NCI-H2227 treated with DMSO at 0.1 percent for 48 hours (cell line): ENCODE data around the gene CACNA1C.

Experiments
- DNase-seq: peaks from one replicate; lab custom pipeline; 2025; lab: John Stamatoyannopoulos, UW

CACNA1C gene

DNA sequence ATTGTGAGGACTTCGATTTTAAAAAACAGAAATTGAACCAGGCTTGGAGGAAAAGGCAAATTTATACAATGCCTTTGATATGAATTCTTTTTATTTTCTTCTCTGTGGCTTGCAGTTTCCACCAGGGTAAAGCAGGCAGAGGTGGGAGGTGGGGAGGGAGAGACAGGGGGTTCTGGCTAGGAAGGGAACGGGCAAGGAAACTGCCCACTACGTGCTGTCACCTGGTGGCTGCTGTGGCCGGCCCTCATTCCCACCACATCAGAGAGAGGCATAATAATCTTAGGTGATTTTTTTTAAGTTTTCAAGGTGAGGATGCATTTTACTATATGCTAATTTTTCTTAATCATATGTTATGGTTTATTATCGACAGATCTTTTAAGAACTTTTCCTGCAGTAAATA lies 145.8 kb downstream of the CACNA1C start:
- no peak for DNase-seq

DNA sequence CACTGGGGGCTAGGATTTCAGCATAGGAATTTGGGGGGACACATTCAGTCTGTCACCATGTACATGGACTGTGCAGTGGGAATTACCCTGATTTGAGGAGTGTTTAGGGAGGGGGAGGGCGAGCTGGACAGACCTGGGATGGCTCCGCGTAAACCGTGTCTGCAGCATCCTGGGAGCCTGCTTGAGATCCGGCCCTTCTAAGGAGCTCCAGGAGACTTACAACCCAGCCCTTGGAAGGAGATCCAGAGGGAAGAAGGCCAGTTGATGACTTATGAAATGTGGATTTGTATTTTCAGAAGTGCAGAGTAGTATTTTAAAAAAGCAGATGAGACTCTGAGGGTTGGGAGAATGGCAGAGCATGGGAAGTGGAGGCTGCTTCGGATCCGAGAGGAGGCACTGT lies 153.2 kb downstream of the CACNA1C start:
- DNase-seq: no peak

DNA sequence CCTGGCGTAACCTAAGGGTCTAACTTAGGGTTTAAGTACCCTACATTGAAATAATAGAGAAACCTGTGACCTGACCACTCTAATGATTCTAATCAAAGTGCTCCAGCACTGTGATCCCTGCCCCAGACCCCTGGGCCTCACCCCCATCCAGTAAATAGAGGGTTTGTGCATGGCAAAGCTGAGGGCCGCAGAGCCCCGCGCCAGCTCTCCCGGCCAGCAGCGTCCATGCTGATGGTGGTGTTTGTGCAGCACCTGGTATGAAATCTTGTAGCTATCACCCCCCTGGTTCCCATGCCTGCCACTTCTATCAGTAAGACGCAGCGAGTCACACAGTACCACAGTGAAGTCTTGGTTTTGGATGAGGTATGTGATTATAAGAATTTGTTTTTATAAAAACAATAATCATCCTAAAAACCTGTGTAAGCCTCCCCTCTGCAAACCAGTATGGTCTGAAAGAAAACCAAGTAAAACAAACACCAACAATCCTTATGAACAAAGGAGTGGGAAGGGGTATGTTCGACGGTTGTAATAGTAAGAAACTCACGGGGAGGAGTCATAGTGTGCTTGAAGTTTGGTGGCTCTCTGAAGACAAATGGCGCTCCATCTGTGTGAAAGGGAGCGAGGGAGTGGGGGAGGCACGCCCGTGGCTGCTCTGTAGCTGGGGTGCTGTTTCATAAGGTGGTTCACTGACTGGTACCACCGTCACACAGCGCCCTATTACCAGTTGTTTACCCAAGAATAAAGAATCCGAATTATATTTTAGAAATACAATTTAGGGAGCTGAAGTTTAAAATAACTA lies 156.2 kb downstream of the CACNA1C start:
- DNase-seq: no peak

DNA sequence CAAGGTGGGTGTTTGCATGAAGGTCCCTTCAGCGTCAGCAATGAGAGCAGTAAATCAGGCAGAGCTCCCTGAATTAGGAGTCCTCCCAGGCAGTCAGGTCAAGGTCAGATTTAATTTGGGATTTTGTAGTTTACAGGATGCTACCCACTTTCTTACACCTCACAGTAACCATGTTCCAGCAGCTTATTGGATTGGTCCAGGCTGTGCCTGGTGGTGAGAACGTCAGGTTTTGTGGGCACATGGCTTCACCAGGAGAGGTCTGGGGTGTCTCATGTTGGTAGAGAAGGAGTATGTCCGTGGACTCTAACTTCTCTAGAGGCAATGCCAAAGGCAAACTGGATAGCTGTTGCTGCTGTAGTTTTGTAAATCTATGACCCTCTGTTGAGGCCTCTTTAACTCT lies 158.3 kb downstream of the CACNA1C start:
- no peak for DNase-seq

DNA sequence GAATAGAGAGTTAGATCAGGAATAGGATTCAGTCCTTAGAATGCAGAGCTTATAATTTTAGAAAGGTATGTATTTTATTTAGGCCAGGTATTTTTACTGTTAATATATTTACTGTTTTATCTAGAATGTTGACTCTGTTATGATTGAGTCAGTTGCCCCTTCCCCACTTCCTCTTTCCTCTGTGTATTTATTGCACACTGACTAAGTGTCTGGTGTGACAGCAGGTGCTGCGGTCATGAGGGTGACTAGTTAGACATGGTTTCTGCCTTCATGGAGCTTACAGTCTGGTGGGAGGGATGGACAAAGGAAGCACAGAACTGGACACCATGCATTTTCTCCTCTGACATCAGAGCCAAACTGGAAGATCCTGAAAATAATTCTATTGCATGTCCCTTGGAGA lies 159.8 kb downstream of the CACNA1C start:
- no peak for DNase-seq

DNA sequence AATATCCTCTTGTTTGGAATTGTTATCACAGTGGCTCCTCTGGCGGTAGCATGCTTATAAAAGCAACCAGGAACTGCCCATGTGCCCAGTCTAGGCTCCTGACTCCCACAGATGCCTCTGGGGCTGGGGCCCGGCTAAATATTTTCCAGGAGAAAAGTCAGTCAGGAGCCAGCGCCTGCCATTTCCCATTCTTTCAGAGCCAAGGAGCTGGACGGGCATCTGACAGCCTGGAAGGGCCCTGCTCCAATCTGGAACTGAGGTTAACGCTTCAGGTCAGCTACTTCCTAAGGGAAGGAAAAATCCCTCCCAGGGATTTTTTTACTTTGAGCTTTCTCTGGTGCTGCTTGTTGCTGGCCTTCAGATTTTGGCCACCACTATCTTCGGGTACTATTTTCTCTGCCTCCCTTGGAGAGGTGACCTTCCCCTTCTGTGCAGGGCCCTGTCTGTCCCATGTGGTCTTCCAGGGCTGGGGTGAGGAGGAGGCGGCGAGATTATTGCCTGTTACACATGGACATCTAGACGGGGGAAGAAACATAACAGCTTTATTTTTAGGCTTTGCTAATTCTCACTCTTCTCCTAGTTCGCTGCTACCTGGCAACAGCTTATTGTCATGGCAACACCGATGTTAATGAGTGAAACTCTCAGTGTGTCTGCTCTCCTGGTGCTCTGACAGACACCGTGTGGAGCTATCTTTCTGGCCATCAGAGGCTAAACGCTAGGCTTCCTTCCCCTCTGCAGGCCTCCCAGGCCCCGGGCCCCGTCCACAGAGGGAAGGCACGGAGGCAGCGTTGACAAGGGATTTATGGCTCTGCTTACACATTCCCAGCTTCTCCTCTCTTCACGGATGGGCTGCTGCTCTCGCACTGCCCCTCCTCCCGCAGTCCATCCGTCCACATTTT lies 160.4 kb downstream of the CACNA1C start:
- DNase-seq: peak; percentile 53

DNA sequence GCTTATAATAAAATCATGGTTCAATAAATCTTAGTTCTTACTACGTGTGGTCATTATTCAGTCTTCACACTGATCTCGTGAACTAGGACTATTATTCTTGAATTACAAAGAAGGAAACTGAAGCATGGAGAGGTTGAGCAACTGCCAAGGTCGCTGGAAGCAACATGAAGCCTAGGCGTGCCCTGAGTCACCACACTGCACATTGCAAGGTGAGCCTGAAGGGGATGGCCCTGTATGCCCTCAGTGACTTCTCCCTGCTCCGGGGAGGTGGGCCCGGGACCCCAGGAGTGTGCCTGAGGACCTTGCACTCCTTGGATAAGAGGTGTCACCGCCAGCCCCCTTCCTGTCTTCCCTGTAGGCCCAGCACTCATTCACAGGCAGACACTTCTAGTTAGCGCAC lies 161.6 kb downstream of the CACNA1C start:
- no peak for DNase-seq

DNA sequence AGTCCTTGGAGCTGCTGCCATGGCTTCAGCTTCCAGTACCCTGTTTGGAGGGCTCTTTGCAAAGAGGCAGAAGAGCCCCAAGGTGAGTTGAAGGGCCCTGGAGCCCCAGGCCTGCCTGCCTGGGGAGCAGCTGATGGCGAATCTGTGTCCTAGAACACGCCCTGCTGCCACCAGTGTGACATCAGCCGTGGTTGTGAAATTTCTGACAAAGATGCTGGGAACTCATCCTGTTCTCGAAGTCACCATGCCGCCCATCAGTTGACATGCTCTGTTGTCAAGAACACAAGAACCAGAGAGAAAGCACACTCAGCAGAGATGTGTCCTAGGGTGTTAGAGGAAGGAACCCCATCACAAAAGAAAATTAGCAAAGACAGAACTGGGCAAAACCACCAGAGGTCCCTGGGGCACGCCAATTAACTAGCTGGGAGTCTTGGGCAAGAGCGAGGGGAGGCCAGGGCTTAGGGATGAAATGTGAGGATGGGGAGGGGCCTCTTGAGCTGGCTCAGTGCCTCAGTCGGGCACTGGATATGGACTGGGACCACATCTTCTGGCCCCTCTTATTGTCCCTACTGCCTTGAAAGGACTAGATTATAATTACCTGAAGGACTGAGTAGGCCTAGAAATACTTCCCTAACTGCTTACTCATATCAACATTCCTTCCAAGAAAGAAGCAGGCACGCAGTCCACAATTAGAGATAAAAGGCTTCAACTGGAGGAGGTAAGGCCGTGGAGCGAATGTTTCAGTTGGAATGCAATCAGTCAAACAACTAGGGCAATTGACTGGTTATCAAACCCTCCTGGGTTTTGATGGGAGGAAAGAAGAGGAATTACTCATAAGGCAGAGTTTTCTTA lies 163.1 kb downstream of the CACNA1C start:
- no peak for DNase-seq

DNA sequence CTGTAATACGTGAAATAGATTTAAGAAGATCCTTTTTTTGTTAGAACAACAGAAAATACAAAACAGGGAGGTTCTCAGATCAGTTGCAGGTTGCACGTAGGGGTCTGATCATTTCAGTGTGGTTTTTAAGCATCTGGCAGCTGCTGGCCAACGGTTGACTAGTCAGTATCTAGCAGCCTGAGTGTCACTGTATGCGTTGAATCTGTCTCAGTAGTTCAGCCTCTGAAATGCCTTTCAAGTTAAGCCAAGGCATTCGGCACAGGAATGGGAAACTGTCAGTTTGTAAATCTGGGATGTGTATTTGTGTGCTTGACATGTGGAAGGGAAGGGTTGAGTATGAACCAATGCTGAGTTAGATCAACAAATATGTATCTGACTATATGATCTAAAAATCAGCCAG lies 165.9 kb downstream of the CACNA1C start:
- DNase-seq: no peak

DNA sequence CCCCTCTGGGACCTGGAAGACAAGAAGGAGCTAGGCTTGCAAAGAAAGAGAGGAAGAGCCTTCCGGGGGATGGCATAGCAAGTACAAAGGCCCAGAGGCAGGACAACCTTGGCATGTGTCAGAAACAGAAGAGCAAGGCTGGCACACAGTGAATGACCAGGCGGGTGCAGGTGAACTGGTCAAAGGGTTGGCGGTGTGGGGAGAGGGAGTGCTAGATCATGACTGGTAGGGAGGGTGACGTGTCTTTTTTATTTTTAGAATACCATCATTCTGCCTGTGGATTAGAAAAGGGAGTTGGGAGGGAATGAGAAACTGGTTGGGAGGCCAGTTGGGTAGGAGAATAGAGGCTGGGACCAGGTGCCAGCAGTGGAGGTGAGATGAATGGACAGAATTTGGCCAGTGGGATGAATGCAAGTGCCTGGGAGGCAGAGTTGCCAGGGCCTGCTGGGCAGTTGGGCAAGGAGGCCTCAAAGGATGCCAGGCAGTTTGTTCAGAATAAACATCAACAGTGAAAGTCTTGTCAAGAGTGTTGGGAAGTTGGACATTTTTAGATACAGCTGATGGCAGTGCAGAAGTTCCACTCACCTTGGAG lies 168.3 kb downstream of the CACNA1C start:
- DNase-seq: no peak

DNA sequence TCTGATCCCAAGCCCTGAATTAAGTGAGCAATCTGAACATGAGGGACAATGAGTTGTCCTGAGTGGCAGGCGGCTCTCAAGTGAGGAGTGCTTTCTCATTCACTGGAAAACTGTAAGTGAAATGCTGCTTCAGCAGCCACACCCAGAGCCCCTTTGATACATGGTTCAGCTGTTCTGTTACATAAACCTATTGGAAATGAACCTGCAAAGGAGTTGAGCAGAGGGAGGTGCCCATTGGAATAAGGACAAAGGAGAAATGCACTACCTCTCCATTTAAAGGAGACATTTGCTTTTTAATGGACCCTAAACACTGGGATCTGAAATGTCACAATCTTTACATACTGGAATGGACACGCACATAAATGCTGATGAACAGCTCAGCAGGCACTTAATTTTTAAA lies 169.9 kb downstream of the CACNA1C start:
- DNase-seq: no peak

DNA sequence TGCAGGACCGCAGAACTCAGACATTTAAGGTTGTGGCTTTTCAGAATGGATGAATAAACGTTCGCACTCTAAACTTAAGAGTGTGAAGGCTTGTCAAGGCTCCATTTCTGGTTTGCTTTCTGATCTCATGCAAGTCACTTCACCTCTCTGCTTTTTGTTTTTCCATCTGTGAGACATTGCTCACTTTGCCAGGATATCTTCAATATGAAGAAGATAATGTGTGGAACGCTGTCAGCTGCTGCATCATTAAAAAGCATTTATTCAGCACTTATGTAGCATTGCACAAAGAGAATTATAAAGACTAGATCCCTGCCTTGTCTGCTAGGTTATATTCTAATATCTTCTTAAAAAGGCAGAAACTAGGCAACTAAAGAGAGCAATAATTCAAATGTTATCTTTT lies 172.2 kb downstream of the CACNA1C start:
- no peak for DNase-seq

DNA sequence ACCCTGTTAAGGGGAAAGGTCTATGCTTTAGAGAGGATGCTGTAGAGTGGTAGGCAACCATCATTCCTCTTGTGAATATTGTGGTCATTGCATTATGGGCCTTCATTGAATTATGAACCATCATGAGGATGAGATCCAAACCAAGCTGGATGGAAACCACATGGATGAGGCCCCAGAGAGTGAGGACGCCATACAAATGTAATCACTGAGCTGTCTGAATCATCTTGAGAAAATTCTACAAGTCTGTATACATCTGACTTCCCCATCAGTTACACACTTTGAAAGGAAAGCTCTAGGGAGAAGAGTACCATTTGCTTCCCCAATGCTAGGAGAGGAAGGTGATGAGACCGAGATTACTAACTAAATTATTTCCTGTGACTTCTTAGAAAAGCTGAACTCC lies 172.9 kb downstream of the CACNA1C start:
- DNase-seq: no peak

DNA sequence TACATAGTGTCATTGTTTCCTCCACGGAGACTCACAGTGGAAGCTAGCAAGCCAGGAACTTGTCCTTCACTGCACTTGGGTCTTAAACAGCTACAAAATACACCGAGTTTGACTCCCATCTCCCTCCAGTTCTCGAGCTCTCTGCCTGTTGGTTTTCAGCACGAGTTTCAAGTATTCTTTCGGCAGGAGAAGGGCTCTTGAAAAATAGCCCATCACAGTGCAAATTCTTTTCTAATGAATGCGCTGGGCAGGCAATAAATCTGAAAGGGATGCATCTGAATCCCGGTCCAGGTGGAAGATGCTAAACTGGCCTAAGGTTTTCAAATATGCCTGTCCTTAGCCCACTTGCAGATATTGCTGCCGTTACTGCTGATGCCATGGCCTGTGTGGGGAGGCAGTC lies 173.9 kb downstream of the CACNA1C start:
- DNase-seq: peak; percentile 9

DNA sequence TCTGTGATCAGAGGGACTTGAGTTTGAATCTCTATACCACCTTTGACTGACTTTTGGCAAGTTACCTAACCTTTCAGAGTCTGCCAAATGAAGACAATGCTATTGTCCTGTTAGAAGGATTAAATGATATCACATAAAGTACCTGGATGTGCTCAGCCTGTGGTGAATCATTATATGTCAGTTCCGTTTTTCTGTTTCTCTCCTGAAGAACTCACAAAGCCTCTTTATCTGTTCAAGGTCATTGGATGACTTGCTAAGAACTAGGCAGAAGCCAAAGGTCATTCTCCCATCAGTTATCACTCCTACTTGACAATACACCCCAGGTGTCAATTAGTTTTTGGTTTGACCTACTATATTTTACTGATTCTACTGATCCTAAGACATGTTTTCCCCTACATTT lies 174.6 kb downstream of the CACNA1C start:
- no peak for DNase-seq

DNA sequence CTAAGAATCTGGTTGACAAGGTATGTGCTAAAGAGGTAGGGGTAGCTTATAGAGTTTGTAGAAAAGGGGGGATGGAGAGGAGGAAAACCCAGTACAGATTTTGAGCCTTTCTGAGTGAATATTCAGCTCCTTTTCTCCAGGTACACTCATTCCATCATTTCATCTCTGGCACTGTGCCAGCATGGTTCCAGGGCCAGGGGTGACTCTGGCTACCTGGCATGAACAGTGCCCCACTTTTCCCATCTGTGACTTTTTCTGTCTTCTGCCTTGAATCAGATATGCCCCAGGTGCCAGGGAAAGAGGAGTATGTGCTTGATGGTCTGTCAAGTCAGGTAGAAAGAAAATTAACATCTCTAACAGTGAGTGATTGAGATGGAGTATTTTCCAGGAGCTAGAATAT lies 175.7 kb downstream of the CACNA1C start:
- DNase-seq: no peak

DNA sequence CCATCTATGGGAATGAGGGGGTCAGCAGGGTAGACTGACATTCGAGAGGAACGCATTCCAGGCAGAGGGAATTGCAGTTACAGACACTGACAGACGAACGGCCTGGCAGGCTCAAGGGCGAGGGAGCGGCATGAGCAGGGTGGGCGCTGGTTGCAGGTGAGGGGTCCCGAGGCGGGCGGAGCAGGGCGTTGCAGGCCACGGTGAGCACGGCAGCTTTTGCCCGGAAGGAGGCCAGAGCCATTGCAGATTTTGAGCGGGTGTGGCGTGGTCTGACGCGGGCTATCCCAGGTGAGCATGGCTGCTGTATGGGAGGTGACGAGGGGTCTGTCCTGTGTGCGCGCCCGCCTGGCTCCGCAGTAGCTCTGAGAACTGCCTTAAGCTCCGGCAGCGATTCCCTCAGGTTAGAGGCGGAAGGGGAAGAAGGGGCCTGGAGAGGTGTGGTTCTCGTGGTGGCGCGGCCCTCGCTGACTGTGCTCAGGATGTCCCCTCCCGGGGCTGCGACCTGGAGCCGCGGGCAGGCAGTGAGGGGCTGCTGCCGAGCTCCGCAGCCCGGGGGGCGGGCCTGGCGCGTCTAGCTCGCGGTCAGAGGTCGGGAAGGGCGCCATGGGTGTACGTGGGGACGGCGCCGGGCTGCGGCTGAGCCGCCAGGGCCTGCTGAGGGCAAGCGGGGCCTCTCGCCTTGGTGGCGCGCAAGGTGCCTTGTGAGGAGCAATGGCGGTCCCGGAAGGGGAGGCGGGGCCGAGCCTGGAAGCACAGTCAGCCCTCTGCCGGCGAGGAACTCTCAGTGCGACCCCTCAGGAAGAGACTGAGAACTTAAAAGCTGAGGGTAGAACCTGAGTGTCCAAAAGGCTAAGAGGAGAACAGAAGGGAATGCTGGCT lies 177.1 kb downstream of the CACNA1C start:
- no peak for DNase-seq

DNA sequence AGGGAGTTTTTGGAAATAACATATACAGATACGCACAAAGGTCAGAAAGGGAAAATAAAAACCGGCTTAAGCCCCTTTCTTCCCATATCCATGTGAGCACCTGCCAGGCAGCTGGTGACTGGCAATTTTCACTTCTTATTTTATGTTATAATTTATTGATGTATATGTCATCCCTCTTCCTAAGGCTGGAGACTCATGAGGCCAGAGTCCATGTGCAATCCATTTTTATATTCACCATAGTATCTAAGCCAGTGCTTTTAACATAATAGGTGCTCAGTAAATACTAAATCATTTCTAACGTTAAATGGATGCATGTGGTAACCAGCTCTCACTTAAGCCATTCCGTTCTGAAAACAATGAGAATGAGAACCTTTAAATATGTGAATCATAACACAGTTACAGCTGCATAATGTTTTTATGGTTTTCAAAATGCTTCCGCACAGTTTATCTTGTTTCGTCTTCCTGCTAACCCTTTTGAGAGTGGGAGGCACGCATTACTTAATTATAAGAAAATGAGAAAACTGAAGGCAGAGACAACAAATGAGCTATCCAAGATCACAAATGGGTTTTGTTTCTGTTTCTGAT lies 178.3 kb downstream of the CACNA1C start:
- DNase-seq: no peak

DNA sequence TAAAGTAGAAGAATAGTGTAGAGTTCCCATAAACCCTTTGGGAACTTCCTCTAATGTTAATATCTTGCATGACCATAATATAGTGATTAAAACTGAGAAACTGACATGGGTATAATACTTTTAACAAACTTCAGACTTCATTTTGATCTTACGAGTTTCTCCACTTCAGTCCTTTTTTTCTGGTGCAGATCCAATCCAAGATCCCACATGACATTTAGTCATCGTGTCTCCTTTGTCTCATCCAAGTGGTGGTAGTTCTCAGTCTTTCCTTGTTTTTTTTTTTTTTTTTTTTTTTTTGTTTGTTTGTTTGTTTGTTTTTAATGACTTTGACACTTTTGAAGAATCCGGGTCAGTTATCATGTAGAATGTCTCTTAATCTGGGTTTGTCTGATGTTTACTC lies 179.2 kb downstream of the CACNA1C start:
- no peak for DNase-seq

DNA sequence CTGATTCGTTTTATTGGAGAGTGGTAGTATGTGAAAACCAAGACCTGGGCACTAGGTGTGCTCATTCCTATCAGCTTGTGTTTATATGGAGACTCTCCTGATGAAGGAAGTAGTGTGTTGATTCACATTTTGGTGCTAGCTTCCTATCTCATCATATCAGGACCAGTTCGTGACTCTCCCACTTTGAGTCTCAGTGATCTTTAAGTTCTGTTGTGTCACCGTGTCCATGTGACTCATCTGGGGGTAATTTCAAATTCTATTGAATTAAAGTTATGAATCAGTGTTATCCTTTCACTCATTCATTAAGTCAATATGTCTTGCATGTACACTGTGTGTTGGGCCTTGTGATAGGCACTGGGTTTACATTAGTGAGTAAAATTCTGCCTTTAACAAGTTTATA lies 180.2 kb downstream of the CACNA1C start:
- no peak for DNase-seq

DNA sequence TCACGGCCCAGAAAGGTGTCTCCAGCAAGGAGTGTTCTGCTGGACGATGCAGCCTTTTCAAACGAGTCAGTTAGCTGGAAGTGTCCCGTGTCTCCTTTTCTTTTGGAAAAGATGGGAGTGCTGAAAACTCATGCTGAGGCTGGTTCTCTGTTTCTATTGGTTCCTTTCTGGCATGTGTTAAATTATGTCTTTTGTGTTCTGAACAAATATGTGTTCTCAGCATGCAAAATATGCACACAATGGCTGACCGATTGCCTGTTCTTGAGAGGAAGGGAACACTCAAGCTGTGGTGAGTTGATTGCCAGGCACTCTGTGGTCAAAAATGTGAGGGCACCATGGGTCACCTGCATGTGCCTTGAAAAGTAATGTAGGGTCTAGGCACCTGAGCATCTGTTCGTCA lies 181.3 kb downstream of the CACNA1C start:
- no peak for DNase-seq
